Measurements from ENCODE around the gene AK9. TPM values are rescaled to one million over a fixed set of nuclear protein-coding genes. Genes with fewer than 3 reads are reported as not detected.

AK9 gene
- total RNA-seq, 1 experiment from 2014 or later: 3.5 TPM

GRCh38 chr6:109493865-109494264 lies 197.1 kb downstream of the AK9 start:
- no peaks in the 10 kb centered on the region for H3K79me2 ChIP-seq (ENCODE audit: insufficient read depth, low read length)
- H3K9ac ChIP-seq (ENCODE audit: low read length): no peak overlapping the region
- no peak overlapping the region for H2AFZ ChIP-seq (ENCODE audit: low read depth, low read length, poor library complexity, severe bottlenecking)
- no peaks in the 10 kb centered on the region for H3K9me2 ChIP-seq (ENCODE audit: insufficient read depth)
- H3K27me3 ChIP-seq (ENCODE audit: insufficient read depth, low read length): no peaks in the 10 kb centered on the region
- no peak for TF ChIP-seq SRF (IDR thresholded peaks at IDR 0.05; ENCODE audit: low read depth)
- TF ChIP-seq REST (IDR thresholded peaks at IDR 0.05; ENCODE audit: low read depth): no peak
- no peak for TF ChIP-seq POLR2AphosphoS5 (IDR thresholded peaks at IDR 0.05; ENCODE audit: low read depth, low read length)
- TF ChIP-seq ZBTB33 (IDR thresholded peaks at IDR 0.05; ENCODE audit: extremely low read depth, insufficient replicate concordance, low read length): no peak
- TF ChIP-seq SP1 (IDR thresholded peaks at IDR 0.05; ENCODE audit: low read depth): no peak
- TF ChIP-seq EGR1 (IDR thresholded peaks at IDR 0.05; ENCODE audit: low read depth): no peak
- TF ChIP-seq CEBPB (IDR thresholded peaks at IDR 0.05; ENCODE audit: low read depth): no peak
- TF ChIP-seq FOSL1 (IDR thresholded peaks at IDR 0.05; ENCODE audit: low read depth): no peak
- no peak for TF ChIP-seq ELF1 (IDR thresholded peaks at IDR 0.05; ENCODE audit: borderline replicate concordance, low read depth)
- no peak overlapping the region for H3K4me2 ChIP-seq (ENCODE audit: low read length)
- no peak overlapping the region for H3K27ac ChIP-seq (ENCODE audit: low read depth, low read length)
- ATAC-seq (no peak), DNase-seq (ENCODE audit: low read depth, low spot score) (no peak)
- H3K4me1 ChIP-seq (ENCODE audit: control insufficient read depth in 1 of 2, insufficient read depth in 2 of 2, low read length in 2 of 2): no peaks in the 10 kb centered on the region
- no peaks in the 10 kb centered on the region for H4K20me1 ChIP-seq (ENCODE audit: insufficient read depth)
- CTCF ChIA-PET: no interaction called here
- POLR2A ChIA-PET: no interaction called here
- RAD21 ChIA-PET (ENCODE audit: low non-redundant PET in 1 of 2, low total read pairs in 2 of 2, uncharacterized antibody in 2 of 2, unreplicated experiment in 2 of 2): no interaction called here
- intact Hi-C loops (cut with micrococcal nuclease): no loop called here
- H3K4me3 ChIP-seq (replicated peaks in 1 of 2; ENCODE audit: low read depth in 1 of 2, low read length in 2 of 2): no peak overlapping the region
- no TSS peak for BruUV-seq (replicated peaks)
- no peaks in the 10 kb centered on the region for H3K9me3 ChIP-seq (ENCODE audit: control insufficient read depth in 1 of 2, insufficient read depth in 1 of 2, low read depth in 1 of 2, low read length in 2 of 2)
- H3K36me3 ChIP-seq (ENCODE audit: control insufficient read depth in 1 of 2, insufficient read depth in 2 of 2, low read length in 2 of 2): no peaks in the 10 kb centered on the region
